ENCODE data around the gene ZNF514. TPM values are rescaled to one million over a fixed set of nuclear protein-coding genes. Genes with fewer than 3 reads are reported as not detected.
"Not testable (repeated sequence)": the region's sequence is repeated elsewhere in the genome, so short reads cannot be mapped to it uniquely, and the experiment has no call there.

Gene ZNF514
- total RNA-seq, 1 donor from 2014 or later, result 5.2 TPM

DNA sequence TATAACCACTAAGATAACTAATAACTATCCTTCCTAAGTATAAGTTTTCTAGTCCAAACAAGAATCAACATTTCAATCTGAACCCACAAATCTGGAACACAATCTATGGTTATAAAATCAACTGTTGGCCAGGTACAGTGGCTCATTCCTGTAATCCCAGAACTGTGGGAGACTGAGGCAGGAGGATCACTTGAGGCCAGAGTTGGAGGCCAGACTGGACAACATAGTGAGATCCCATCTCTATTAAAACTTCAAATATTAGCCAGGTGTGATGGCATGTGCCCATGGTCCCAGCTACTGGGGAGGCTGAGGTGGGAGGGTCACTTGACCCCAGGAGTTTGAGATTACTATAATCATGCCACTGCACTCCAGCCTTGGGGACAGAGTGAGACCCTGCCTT, 49.3 kb downstream of the ZNF514 start:
- H3K4me3 ChIP-seq (ENCODE audit: low read depth, low read length), result no peak overlapping the region

DNA sequence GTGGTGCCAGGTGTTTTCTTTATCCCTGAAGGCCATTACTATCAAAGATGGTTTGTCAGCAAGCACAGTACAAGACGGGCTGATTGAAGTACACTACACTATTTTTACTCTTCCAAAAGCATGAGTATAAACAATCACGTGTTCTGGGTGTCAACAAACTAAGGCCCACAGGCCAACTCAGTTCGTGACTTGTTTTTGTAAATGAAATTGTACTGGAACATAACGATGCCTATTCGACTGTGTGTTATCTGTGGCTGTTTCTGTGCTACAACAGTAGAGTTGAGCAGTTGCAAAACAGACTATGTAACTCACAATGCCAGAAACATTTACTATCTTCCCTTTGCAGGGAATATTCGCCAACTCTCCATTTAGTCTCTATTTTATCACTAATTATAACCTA, 50.4 kb downstream of the ZNF514 start:
- TF ChIP-seq, protein P1, sequence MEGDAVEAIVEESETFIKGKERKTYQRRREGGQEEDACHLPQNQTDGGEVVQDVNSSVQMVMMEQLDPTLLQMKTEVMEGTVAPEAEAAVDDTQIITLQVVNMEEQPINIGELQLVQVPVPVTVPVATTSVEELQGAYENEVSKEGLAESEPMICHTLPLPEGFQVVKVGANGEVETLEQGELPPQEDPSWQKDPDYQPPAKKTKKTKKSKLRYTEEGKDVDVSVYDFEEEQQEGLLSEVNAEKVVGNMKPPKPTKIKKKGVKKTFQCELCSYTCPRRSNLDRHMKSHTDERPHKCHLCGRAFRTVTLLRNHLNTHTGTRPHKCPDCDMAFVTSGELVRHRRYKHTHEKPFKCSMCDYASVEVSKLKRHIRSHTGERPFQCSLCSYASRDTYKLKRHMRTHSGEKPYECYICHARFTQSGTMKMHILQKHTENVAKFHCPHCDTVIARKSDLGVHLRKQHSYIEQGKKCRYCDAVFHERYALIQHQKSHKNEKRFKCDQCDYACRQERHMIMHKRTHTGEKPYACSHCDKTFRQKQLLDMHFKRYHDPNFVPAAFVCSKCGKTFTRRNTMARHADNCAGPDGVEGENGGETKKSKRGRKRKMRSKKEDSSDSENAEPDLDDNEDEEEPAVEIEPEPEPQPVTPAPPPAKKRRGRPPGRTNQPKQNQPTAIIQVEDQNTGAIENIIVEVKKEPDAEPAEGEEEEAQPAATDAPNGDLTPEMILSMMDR (conservative IDR thresholded peaks at IDR 0.05; ENCODE audit: low read depth, low read length), result no peak
- DNase-seq (ENCODE audit: low read depth), result no peak
- H3K4me3 ChIP-seq (ENCODE audit: low read depth, low read length), result no peak overlapping the region

More for the DNA sequence above, 49.3 kb downstream of the ZNF514 start:
- DNase-seq (ENCODE audit: low read depth), result no peak
- TF ChIP-seq, protein P1 (conservative IDR thresholded peaks at IDR 0.05; ENCODE audit: low read depth, low read length), result no peak

DNA sequence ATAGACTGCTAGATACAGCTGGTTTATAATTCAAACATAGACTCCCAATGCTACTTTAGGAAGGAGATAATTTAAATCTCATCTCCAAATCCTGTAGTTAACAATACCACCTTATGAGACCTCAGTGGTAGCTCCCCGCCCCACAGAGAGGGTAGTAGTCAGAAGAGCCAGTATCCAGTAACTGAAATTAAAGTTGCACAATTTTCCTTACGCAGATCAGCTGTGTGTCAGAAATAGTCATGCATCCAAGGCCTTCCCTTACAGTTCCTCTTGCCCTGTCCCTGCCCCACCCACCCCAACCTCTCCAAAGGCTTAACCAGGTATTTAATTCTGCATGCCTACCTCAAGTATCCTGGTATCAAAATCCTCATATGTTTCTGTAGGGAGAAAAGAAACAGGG, 53.6 kb downstream of the ZNF514 start:
- TF ChIP-seq, protein P1 (conservative IDR thresholded peaks at IDR 0.05; ENCODE audit: low read depth, low read length), result no peak
- no peak overlapping the region for H3K4me3 ChIP-seq (ENCODE audit: low read depth, low read length)

DNA sequence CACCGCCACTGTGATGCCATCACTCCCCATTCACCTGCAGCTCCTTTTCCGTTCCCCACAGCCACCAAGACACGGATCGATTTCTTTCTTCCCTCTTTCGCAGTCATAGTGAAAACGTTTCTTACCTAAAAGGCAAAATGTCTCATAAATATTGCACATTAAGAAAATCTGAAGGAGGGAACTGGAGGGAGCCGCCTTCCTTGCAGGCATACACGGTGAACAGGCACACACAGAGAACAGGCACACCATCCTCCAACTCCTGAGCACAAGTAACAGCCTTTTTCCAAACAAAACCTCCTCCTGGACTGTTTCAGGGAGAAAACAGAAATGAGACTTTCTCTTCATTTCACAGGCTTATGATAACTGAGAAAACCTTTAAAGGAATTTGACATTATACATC, 55.0 kb downstream of the ZNF514 start:
- DNase-seq (ENCODE audit: low read depth), result no peak
- TF ChIP-seq, protein P1 (conservative IDR thresholded peaks at IDR 0.05; ENCODE audit: low read depth, low read length), result no peak
- H3K4me3 ChIP-seq (ENCODE audit: low read depth, low read length), result no peak overlapping the region

More for the DNA sequence above, 53.6 kb downstream of the ZNF514 start:
- DNase-seq (ENCODE audit: low read depth), result no peak

DNA sequence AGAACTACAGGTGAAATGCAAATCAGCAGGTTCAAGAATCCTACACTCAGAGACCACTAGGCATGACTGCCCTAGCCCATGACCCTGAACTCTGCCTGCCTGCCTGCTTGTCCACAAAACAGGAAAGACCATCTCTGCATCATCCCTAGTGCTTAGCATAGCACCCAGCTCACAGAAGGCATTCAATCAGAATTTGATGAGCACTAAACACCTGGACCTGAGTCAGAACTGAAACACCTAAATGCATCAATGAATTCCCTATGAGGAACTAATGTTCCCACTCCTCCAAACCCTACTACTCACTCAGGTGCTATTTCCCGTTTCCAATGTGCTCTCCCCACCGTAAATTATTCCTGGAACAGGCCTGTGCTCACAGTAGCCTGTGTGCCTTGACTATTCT, 59.7 kb downstream of the ZNF514 start:
- no peak overlapping the region for H3K4me3 ChIP-seq (ENCODE audit: low read depth, low read length)
- TF ChIP-seq, protein P1 (conservative IDR thresholded peaks at IDR 0.05; ENCODE audit: low read depth, low read length), result no peak
- DNase-seq (ENCODE audit: low read depth), result no peak

DNA sequence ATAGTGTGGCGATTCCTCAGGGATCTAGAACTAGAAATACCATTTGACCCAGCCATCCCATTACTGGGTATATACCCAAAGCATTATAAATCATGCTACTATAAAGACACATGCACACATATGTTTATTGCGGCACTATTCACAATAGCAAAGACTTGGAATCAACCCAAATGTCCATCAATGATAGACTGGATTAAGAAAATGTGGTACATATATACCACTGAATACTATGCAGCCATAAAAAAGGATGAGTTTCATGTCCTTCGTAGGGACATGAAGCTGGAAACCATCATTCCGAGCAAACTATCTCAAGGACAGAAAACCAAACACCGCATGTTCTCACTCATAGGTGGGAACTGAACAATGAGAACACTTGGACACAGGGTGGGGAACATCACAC, 61.4 kb downstream of the ZNF514 start:
- DNase-seq (ENCODE audit: low read depth); H3K4me3 ChIP-seq (ENCODE audit: low read depth, low read length): not testable (repeated sequence)

Other genes starting within 250 kb of the ZNF514 start
- gene MAL, start 134.1 kb downstream of the ZNF514 start, total RNA-seq, result 28.5 and 63.8 TPM in 2 replicates
- 66.1 and 67.7 TPM in 2 replicates for gene MRPS5, start 38.0 kb downstream of the ZNF514 start, total RNA-seq
- 2.0 and 3.7 TPM in 2 replicates for gene ZNF2, start 6.0 kb upstream of the ZNF514 start, total RNA-seq
- gene ZNF892, start 47.7 kb upstream of the ZNF514 start, total RNA-seq, result 3.4 and 7.1 TPM in 2 replicates
- gene PROM2, start 114.6 kb upstream of the ZNF514 start, total RNA-seq, result 5.1 and 7.5 TPM in 2 replicates
- 3.9 and 10.4 TPM in 2 replicates for gene KCNIP3, start 137.5 kb upstream of the ZNF514 start, total RNA-seq
- gene FAHD2A, start 242.9 kb upstream of the ZNF514 start, total RNA-seq, result 31.4 and 32.5 TPM in 2 replicates

Measured in epithelial cell of proximal tubule (primary cell).